ENCODE results near the gene SH2D3C. TPM values are rescaled to one million over a fixed set of nuclear protein-coding genes. Genes with fewer than 3 reads are reported as not detected.

The SH2D3C gene
- total RNA-seq, 1 donor from 2014 or later = 5.8 TPM

GRCh38 chr9:127794001-127794791 is 15.7 kb upstream of the SH2D3C start:
- TF ChIP-seq, protein P1, sequence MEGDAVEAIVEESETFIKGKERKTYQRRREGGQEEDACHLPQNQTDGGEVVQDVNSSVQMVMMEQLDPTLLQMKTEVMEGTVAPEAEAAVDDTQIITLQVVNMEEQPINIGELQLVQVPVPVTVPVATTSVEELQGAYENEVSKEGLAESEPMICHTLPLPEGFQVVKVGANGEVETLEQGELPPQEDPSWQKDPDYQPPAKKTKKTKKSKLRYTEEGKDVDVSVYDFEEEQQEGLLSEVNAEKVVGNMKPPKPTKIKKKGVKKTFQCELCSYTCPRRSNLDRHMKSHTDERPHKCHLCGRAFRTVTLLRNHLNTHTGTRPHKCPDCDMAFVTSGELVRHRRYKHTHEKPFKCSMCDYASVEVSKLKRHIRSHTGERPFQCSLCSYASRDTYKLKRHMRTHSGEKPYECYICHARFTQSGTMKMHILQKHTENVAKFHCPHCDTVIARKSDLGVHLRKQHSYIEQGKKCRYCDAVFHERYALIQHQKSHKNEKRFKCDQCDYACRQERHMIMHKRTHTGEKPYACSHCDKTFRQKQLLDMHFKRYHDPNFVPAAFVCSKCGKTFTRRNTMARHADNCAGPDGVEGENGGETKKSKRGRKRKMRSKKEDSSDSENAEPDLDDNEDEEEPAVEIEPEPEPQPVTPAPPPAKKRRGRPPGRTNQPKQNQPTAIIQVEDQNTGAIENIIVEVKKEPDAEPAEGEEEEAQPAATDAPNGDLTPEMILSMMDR (IDR thresholded peaks at IDR 0.05; ENCODE audit: insufficient read depth, low read depth, low read length) = no peak
- no peak for TF ChIP-seq EZH2 (IDR thresholded peaks at IDR 0.05; ENCODE audit: insufficient read depth, low read length)

DNA sequence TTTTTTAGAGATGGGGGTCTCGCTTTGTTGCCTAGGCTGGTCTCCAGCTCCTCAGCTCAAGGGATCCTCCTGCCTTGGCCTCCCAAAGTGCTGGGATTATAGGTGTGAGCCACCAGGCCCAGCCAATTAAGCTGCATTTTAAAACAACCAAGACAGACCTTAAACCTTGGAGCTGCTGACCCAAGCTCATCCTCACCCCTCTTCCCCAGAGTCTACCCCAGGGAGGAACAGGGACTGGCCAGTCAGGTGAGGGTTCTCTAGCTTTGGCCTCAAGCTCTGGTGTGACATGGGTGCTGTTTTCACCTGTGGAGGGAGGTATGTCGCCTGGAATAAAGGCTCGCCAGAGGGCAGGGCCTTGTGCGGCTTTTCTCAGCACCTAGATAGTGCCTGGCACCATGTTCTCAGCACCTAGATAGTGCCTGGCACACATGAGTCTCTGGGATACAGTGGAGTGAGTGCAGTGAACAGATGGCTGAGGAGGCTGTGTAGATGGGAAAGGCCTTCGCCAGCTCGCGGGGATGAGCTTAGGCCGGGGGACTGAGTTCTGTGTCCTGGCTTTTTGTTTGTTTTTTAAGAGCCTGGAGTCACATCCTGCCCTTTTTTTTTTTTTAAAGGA is 14.7 kb upstream of the SH2D3C start:
- peaks cover 24% of the 10 kb centered on the region for H3K79me2 ChIP-seq (ENCODE audit: insufficient read depth, low read length)
- TF ChIP-seq EZH2 (IDR thresholded peaks at IDR 0.05; ENCODE audit: insufficient read depth, low read length) = no peak
- TF ChIP-seq, protein P1 (IDR thresholded peaks at IDR 0.05; ENCODE audit: insufficient read depth, low read depth, low read length) = no peak
- peaks cover 16% of the 10 kb centered on the region for H3K4me1 ChIP-seq (ENCODE audit: insufficient read depth, low read length)
- H4K20me1 ChIP-seq (ENCODE audit: insufficient read depth, low read length) = peaks cover 76% of the 10 kb centered on the region
- no peaks in the 10 kb centered on the region for H3K9me3 Mint-ChIP-seq (ENCODE audit: unreplicated experiment)
- peaks cover 10% of the 10 kb centered on the region for H3K4me1 Mint-ChIP-seq (ENCODE audit: low read depth, unreplicated experiment)
- DNase-seq (ENCODE audit: low read depth) = no peak
- H3K27me3 Mint-ChIP-seq (ENCODE audit: low read depth, unreplicated experiment) = no peaks in the 10 kb centered on the region
- H3K4me2 ChIP-seq (ENCODE audit: low read length) = peak overlapping the region; percentile 35
- no peaks in the 10 kb centered on the region for H3K9me3 ChIP-seq (ENCODE audit: insufficient read depth, low read depth, low read length)
- no peaks in the 10 kb centered on the region for H3K27me3 ChIP-seq (ENCODE audit: insufficient read depth, low read length)
- no peak overlapping the region for H3K4me3 Mint-ChIP-seq (ENCODE audit: unreplicated experiment)
- H3K9ac ChIP-seq (ENCODE audit: low read length) = no peak overlapping the region
- peaks cover 16% of the 10 kb centered on the region for H3K36me3 Mint-ChIP-seq (ENCODE audit: low read depth, unreplicated experiment)
- H3K36me3 ChIP-seq (ENCODE audit: insufficient read depth, low read length) = peaks cover 34% of the 10 kb centered on the region
- H3K27ac ChIP-seq (ENCODE audit: low read depth, low read length) = no peak overlapping the region
- H2AFZ ChIP-seq (ENCODE audit: low read depth, low read length) = no peak overlapping the region
- no peak overlapping the region for H3K4me3 ChIP-seq (ENCODE audit: insufficient read depth, low read depth, low read length)
- peak overlapping the region; percentile 78 for H3K27ac Mint-ChIP-seq (ENCODE audit: unreplicated experiment)
- no peak for FAIRE-seq

More at GRCh38 chr9:127794001-127794791, 15.7 kb upstream of the SH2D3C start:
- H3K36me3 Mint-ChIP-seq (ENCODE audit: low read depth, unreplicated experiment) = peaks cover 12% of the 10 kb centered on the region
- H3K27ac Mint-ChIP-seq (ENCODE audit: unreplicated experiment) = no peak overlapping the region
- no peak overlapping the region for H3K9ac ChIP-seq (ENCODE audit: low read length)
- H3K4me1 ChIP-seq (ENCODE audit: insufficient read depth, low read length) = peaks cover 16% of the 10 kb centered on the region
- DNase-seq (ENCODE audit: low read depth) (no peak), FAIRE-seq (no peak)
- H3K36me3 ChIP-seq (ENCODE audit: insufficient read depth, low read length) = peaks cover 28% of the 10 kb centered on the region
- no peak overlapping the region for H3K4me2 ChIP-seq (ENCODE audit: low read length)
- no peaks in the 10 kb centered on the region for H3K27me3 ChIP-seq (ENCODE audit: insufficient read depth, low read length)
- H3K79me2 ChIP-seq (ENCODE audit: insufficient read depth, low read length) = peaks cover 14% of the 10 kb centered on the region
- H2AFZ ChIP-seq (ENCODE audit: low read depth, low read length) = no peak overlapping the region
- H3K4me1 Mint-ChIP-seq (ENCODE audit: low read depth, unreplicated experiment) = peaks cover 10% of the 10 kb centered on the region
- H3K9me3 Mint-ChIP-seq (ENCODE audit: unreplicated experiment) = no peaks in the 10 kb centered on the region
- peaks cover 66% of the 10 kb centered on the region for H4K20me1 ChIP-seq (ENCODE audit: insufficient read depth, low read length)
- H3K4me3 ChIP-seq (ENCODE audit: insufficient read depth, low read depth, low read length) = no peak overlapping the region
- no peak overlapping the region for H3K27ac ChIP-seq (ENCODE audit: low read depth, low read length)
- no peak overlapping the region for H3K4me3 Mint-ChIP-seq (ENCODE audit: unreplicated experiment)
- no peaks in the 10 kb centered on the region for H3K9me3 ChIP-seq (ENCODE audit: insufficient read depth, low read depth, low read length)
- H3K27me3 Mint-ChIP-seq (ENCODE audit: low read depth, unreplicated experiment) = no peaks in the 10 kb centered on the region

Measured in astrocyte (in vitro differentiated cells and primary cell).